ENCODE data around the gene MCF2L2. TPM values are rescaled to one million over a fixed set of nuclear protein-coding genes. Genes with fewer than 3 reads are reported as not detected.

MCF2L2 gene
- total RNA-seq, 4 donors from 2014 or later = 0.61 to 2.9 (median 1.3) TPM

DNA sequence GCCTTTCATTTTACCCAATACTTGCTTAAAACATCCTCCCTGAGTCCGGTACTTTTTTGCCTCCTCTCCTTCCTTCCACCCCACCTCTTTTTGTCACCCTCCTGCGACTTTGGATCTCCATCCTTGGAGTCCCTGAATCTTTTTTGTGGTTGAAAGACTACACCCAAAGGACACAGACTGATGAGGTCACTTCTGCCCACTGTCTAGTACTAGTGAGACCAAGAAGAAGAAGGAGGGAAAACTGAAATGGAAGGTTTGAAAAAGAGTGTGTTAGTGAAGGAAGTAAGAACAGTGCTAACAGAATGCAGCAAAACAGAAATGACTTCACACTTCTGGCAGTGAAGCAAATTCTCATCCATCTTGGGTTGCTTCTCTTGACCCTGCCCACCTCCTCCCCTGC is 168.8 kb downstream of the MCF2L2 start:
- DNase-seq = no peak
- TF ChIP-seq, protein P1, sequence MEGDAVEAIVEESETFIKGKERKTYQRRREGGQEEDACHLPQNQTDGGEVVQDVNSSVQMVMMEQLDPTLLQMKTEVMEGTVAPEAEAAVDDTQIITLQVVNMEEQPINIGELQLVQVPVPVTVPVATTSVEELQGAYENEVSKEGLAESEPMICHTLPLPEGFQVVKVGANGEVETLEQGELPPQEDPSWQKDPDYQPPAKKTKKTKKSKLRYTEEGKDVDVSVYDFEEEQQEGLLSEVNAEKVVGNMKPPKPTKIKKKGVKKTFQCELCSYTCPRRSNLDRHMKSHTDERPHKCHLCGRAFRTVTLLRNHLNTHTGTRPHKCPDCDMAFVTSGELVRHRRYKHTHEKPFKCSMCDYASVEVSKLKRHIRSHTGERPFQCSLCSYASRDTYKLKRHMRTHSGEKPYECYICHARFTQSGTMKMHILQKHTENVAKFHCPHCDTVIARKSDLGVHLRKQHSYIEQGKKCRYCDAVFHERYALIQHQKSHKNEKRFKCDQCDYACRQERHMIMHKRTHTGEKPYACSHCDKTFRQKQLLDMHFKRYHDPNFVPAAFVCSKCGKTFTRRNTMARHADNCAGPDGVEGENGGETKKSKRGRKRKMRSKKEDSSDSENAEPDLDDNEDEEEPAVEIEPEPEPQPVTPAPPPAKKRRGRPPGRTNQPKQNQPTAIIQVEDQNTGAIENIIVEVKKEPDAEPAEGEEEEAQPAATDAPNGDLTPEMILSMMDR (IDR thresholded peaks at IDR 0.05) = no peak
- no peak for TF ChIP-seq POLR2A (IDR thresholded peaks at IDR 0.05)
- H3K36me3 ChIP-seq = peaks cover 0 to 6% (median 0%) of the 10 kb centered on the region in 3 donors
- intact Hi-C loops (cut with DNase I) = no loop called here
- peaks cover 3 to 89% (median 30%) of the 10 kb centered on the region in 3 donors for H3K4me1 ChIP-seq
- peak overlapping the region in 3 of 4 donors; percentile 63 to 82 (median 68) for H3K27ac ChIP-seq
- peak overlapping the region in 1 of 4 donors; percentile 20 for H3K4me3 ChIP-seq
- 76% methylated on average over 2 of the region's 2 CpGs; no CpG with 5 or more reads in 1 of the 2 donors for WGBS, 2 donors
- no peaks in the 10 kb centered on the region for H3K9me3 ChIP-seq
- no peaks in the 10 kb centered on the region for H3K27me3 ChIP-seq

GRCh38 chr3:183259087-183259486 is 169.3 kb downstream of the MCF2L2 start:
- no peak for DNase-seq
- WGBS, 2 donors = 68 to 75% methylated on average over 3 of the region's 3 CpGs
- TF ChIP-seq, protein P1 (IDR thresholded peaks at IDR 0.05) = no peak
- no peak for TF ChIP-seq POLR2A (IDR thresholded peaks at IDR 0.05)

DNA sequence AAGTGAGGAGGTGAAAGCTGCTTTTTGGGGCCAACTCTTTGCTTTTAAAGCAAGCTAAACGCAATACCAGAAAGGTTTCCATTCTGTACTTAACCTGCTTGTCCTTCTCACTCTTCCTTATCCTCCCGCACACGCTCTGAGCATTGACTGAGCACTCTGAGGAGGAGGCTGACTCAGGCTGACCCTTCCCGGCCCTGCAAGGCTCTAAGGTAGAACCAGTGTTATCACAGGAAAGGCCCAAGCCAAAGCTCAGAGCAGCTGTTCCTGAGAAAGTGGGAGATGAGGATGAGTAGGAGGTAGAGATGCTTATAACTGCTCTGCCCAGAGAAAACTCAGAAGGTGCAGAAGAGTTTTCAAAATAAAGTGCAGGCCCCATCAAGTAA is 173.1 kb downstream of the MCF2L2 start:
- H3K9me3 ChIP-seq = no peaks in the 10 kb centered on the region
- H3K4me3 ChIP-seq = peak overlapping the region; percentile 75 to 96 (median 90)
- peak overlapping the region; percentile 94 to 99 (median 97) for H3K27ac ChIP-seq
- no peak for DNase-seq
- no peak for TF ChIP-seq POLR2A (IDR thresholded peaks at IDR 0.05)
- TF ChIP-seq, protein P1 (IDR thresholded peaks at IDR 0.05) = no peak
- peaks cover 0 to 6% (median 0%) of the 10 kb centered on the region in 3 donors for H3K36me3 ChIP-seq
- WGBS, 2 donors = 48% methylated on average over 4 of the region's 4 CpGs; no CpG with 5 or more reads in 1 of the 2 donors
- no peaks in the 10 kb centered on the region for H3K27me3 ChIP-seq
- intact Hi-C loops (cut with DNase I) = no loop called here
- peaks cover 12 to 71% (median 14%) of the 10 kb centered on the region in 3 donors for H3K4me1 ChIP-seq

More at GRCh38 chr3:183259087-183259486, 169.3 kb downstream of the MCF2L2 start:
- intact Hi-C loops (cut with DNase I) = no loop called here
- H3K4me1 ChIP-seq = peaks cover 3 to 85% (median 27%) of the 10 kb centered on the region in 3 donors
- H3K27ac ChIP-seq = peak overlapping the region in 3 of 4 donors; percentile 63 to 82 (median 68)
- no peaks in the 10 kb centered on the region for H3K9me3 ChIP-seq
- no peak overlapping the region for H3K4me3 ChIP-seq
- no peaks in the 10 kb centered on the region for H3K27me3 ChIP-seq
- peaks cover 0 to 6% (median 0%) of the 10 kb centered on the region in 3 donors for H3K36me3 ChIP-seq

- peaks cover 8 to 65% (median 14%) of the 10 kb centered on the region in 3 donors for H3K4me1 ChIP-seq
- TF ChIP-seq POLR2A (IDR thresholded peaks at IDR 0.05) = no peak
- TF ChIP-seq, protein P1 (IDR thresholded peaks at IDR 0.05) = peak in 1 of 6 experiments; percentile 3
- intact Hi-C loops (cut with DNase I) = no loop called here
- peaks cover 0 to 6% (median 0%) of the 10 kb centered on the region in 3 donors for H3K36me3 ChIP-seq
- peak overlapping the region; percentile 75 to 96 (median 90) for H3K4me3 ChIP-seq
- peak overlapping the region; percentile 94 to 99 (median 97) for H3K27ac ChIP-seq
- DNase-seq = no peak
- H3K9me3 ChIP-seq = no peaks in the 10 kb centered on the region
- WGBS, 2 donors = 32 to 38% methylated on average over 9 to 15 of the region's 49 CpGs
- H3K27me3 ChIP-seq = no peaks in the 10 kb centered on the region
Observed at GRCh38 chr3:183254487-183255347, 173.7 kb downstream of the MCF2L2 start.
